SIG-M5 treated with dmso at 0.1 percent for 504 hours (cell line): Measurements from ENCODE around the gene ABCC12.

Experiments used
- DNase-seq: peaks from one replicate; lab custom pipeline; 2025; ENCODE audit not compliant: unreplicated experiment; lab: John Stamatoyannopoulos, UW

Gene ABCC12

GRCh38 chr16:48133455-48134211 lies 22.2 kb downstream of the ABCC12 start:
- no peak for DNase-seq

DNA sequence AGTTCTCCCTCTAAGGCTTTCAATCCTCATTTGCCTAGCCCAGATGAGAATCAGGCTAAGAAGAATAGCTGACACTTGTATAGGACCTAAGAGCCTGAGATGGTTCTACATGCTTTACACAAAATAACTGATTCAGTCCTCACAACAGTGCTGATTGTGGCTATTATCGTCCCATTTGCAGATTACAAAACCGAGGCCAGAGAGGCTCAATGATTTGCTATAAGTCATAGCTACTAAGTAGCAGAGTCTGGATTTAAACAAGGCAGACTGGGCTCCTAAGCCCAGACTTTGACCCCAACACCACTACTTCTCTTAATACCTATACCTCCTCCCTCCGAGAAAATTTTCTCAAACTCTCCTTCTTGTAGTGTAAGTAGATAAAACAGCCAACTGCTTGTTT lies 23.1 kb downstream of the ABCC12 start:
- no peak for DNase-seq

GRCh38 chr16:48131201-48131935 lies 24.4 kb downstream of the ABCC12 start:
- DNase-seq, result no peak

DNA sequence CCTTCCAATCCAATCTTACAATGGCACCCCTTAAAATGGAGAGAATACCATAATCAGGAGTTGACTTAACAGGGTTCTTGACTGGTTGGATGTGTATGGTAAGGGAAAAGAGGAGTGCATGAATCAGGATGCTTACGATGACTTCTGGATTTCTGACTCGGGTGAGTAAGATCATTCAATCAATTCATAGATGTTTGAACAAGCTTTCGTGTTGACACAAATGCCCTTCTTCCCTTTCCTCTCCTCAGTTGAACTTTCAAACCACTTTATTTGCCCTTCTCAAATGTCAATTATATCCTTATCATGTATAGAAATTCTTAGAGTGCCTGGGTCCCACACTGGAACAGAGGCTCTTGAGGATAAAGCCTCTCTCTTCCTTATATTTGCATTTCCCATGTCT lies 25.9 kb downstream of the ABCC12 start:
- DNase-seq, result no peak

DNA sequence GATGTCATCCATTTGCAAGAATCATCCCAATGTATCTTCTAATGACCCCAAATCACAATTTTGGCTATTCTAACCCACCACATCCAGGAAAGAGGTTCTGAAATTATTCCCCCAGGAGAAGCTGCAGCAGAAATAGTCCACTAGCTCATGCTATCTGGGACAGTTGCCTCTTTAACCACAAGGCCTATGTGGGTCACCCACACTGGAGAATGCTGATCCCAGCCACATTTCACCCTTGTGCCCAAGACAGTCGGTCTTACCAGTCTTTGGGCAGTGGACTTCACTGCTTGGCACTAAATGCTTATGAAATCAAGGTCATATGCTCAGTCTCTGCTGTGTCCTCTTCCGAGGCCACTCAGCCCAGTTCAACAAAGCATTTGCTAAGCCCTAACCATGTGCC lies 27.0 kb downstream of the ABCC12 start:
- no peak for DNase-seq

- peak; percentile 21 for DNase-seq
Observed at GRCh38 chr16:48126801-48127644, 28.8 kb downstream of the ABCC12 start.

- DNase-seq, result no peak
Observed at GRCh38 chr16:48125888-48126287, 29.9 kb downstream of the ABCC12 start.

GRCh38 chr16:48124266-48124665 lies 31.5 kb downstream of the ABCC12 start:
- no peak for DNase-seq

GRCh38 chr16:48123104-48123788 lies 32.5 kb downstream of the ABCC12 start:
- DNase-seq, result peak; percentile 3

DNA sequence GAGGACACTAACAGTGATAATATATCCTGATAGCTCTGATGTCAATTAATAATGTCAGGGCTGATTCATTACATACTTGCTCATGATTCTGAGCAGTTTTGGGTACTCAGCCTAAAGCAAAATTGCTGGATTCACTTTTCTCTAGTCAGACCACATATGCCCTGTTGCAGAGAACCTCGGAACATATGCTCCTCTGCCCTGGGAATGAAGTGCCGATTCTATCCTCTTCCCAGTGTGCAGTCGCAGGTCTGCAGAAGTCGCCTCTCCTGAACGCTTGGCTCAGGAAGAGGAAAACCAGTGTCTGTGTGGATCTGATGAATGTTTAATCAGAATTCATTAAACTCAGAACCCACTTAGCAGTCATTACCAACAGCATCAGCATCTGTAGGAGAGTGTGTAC lies 34.5 kb downstream of the ABCC12 start:
- DNase-seq, result no peak

GRCh38 chr16:48118841-48119240 lies 37.0 kb downstream of the ABCC12 start:
- DNase-seq, result no peak

GRCh38 chr16:48117217-48118105 lies 38.3 kb downstream of the ABCC12 start:
- DNase-seq, result peak; percentile 49

DNA sequence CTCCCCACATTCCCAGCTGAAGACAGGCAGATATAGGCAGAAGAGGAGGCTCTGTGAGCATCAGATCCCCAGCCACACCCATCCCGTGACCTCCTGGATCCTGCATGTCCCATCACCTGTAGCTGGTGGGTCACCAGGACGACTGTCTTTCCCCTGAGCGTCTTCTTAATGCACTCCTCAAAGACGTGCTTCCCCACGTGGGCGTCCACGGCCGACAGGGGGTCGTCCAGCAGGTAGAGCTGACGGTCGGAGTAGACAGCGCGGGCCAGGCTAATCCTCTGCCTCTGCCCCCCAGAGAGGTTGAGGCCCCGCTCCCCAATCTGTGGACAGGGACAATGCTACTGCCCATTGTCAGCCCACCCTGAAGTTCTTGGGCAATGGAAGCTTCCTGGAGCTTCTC lies 40.5 kb downstream of the ABCC12 start:
- no peak for DNase-seq

GRCh38 chr16:48114410-48114809 lies 41.4 kb downstream of the ABCC12 start:
- no peak for DNase-seq

GRCh38 chr16:48113471-48113870 lies 42.3 kb downstream of the ABCC12 start:
- no peak for DNase-seq

DNA sequence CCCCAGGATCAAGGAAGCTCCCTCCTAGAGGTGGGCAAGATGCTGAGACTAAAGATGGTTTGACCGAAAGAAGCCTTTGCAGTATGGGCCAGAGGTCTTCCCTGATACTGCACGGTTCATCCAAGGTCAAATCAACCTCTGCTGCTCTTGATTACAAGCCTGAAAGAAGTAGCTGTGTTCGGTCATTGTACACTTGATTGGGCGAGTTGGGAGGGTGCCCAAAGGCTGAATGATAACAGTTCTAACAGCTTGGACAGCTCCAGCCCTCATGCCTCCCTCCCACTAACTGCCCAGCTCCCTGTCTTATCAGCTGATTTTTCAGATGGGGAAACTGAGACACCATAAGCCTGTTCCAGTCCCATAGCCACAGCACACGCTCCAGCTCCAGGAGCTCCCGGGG lies 42.8 kb downstream of the ABCC12 start:
- DNase-seq, result no peak

GRCh38 chr16:48112600-48112999 lies 43.2 kb downstream of the ABCC12 start:
- DNase-seq, result no peak

DNA sequence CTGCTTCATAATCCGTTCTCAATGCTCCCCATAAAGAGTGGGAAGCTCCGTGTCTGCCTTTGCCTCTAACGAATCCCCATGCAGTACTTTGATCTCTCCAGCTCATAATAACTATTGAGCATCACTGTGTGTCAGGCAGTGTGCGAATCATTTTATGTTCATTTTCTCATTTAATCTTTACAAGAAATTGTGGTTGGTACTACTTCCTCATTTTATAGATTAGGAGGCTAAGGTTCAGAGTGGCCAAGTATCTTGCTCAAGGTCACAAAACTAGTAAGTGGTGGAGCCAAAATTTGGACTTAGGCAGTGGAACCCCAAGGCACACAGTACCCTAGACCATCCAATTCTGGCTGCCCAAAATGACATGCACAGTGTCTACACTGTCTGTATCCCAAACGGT lies 44.8 kb downstream of the ABCC12 start:
- DNase-seq, result peak; percentile 22

GRCh38 chr16:48110000-48110399 lies 45.8 kb downstream of the ABCC12 start:
- no peak for DNase-seq

DNA sequence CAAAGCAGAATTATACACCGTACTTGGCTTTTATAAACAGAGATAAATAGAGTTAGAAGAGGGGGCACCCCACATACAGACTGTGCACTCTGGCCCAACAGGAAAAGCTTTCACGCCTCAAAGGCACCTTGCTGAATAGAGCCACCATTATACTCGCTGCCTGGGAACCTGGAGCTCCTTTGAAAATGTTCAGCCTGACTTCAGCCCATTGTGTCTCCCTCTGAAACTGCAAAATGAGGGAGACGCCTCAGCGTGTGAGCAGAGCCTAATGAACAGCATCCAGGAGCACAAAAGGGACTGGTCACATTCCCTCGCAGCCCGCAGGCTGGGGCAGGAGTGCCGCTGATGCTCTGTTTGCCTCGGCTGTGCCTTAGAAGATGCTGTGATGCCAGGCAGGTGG lies 46.3 kb downstream of the ABCC12 start:
- no peak for DNase-seq
